GM12878 (cell line): Measurements from ENCODE around the gene TNNT1.

Source experiments
- KAT2A ChIP-seq: conservative IDR thresholded peaks from 2 replicates; pipeline ENCODE4 v1.6.1; 2011; ENCODE audit warnings: low read depth, low read length; ENCODE audit not compliant: control insufficient read depth
- NR2F1 ChIP-seq: fragments of 450-650 bp; conservative IDR thresholded peaks from 2 replicates; pipeline ENCODE4 v1.6.1; 2017; ENCODE audit warnings: mild to moderate bottlenecking
- POLR2AphosphoS5 ChIP-seq: IDR thresholded peaks from 2 replicates; pipeline ENCODE4 v1.6.1; 2011; ENCODE audit warnings: mild to moderate bottlenecking, low read length, inconsistent platforms
- RFX5 ChIP-seq: IDR thresholded peaks from 2 replicates; pipeline ENCODE4 v1.6.1; 2011; ENCODE audit warnings: low read depth, low read length, improper control_type of control experiment
- SREBF2 ChIP-seq: IDR thresholded peaks from 2 replicates; pipeline ENCODE4 v1.6.1; 2012; ENCODE audit warnings: mild to moderate bottlenecking, low read length
- TAF1 ChIP-seq: IDR thresholded peaks from 2 replicates; pipeline ENCODE4 v1.6.1; 2011; ENCODE audit warnings: mild to moderate bottlenecking, low read depth, low read length, borderline replicate concordance
- TF ChIP-seq, protein P1 (sequence below), 3 experiments: IDR thresholded peaks in 2 of 3; conservative IDR thresholded peaks in 1 of 3; 2 replicates each; pipeline ENCODE4 v1.5.1; 2011; ENCODE audit warnings: low read depth in 3 of 3, low read length in 3 of 3, mild to moderate bottlenecking in 3 of 3, control low read depth in 2 of 3, moderate library complexity in 2 of 3, inconsistent platforms in 1 of 3, mixed read lengths in 1 of 3; ENCODE audit not compliant: control insufficient read depth in 2 of 3, insufficient read depth in 1 of 3; ENCODE audit errors: extremely low read depth in 1 of 3

DNA sequence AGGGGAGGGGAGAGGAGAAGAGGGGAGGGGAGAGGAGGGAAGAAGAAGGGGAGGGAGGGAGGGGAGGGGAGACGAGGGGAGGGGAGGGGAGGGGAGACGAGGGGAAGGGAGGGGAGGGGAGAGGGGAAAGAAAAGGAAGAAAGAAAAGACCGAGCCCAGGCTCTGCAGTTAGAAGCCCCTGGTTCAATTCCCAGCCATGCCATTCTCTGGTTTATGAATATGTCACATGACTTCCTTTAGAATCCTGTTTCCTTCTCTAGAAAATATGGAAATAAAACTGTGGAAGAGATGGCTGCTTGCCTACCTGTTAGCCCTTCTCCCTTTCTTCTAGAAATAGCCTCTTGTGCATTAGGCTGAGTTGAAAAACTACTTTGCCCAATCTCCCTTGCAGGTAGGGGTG is 14.3 kb downstream of the TNNT1 start:
- no peak for TF ChIP-seq KAT2A
- TF ChIP-seq TAF1 = no peak
- no peak for TF ChIP-seq RFX5
- no peak for TF ChIP-seq SREBF2
- TF ChIP-seq, protein P1, sequence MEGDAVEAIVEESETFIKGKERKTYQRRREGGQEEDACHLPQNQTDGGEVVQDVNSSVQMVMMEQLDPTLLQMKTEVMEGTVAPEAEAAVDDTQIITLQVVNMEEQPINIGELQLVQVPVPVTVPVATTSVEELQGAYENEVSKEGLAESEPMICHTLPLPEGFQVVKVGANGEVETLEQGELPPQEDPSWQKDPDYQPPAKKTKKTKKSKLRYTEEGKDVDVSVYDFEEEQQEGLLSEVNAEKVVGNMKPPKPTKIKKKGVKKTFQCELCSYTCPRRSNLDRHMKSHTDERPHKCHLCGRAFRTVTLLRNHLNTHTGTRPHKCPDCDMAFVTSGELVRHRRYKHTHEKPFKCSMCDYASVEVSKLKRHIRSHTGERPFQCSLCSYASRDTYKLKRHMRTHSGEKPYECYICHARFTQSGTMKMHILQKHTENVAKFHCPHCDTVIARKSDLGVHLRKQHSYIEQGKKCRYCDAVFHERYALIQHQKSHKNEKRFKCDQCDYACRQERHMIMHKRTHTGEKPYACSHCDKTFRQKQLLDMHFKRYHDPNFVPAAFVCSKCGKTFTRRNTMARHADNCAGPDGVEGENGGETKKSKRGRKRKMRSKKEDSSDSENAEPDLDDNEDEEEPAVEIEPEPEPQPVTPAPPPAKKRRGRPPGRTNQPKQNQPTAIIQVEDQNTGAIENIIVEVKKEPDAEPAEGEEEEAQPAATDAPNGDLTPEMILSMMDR (IDR thresholded peaks at IDR 0.05 in 2 of 3, conservative IDR thresholded peaks at IDR 0.05 in 1 of 3; ENCODE audit: control insufficient read depth in 2 of 3, extremely low read depth in 1 of 3, insufficient read depth in 1 of 3, low read depth in 3 of 3, low read length in 3 of 3) = no peak
- no peak for TF ChIP-seq POLR2AphosphoS5
- no peak for TF ChIP-seq NR2F1
